Ascending aorta (tissue), 2 donors: Measurements from ENCODE around the gene FAM47E. TPM values are rescaled to one million over a fixed set of nuclear protein-coding genes. Genes with fewer than 3 reads are reported as not detected.

Experiments used
- DNase-seq, 2 donors: peaks; one replicate each; pipeline ENCODE4 v3.0.0-alpha.2; 2019; ENCODE audit warnings: low spot score in 2 of 2
- H3K27ac ChIP-seq, 2 donors: fragments of 200-600 bp; sonication (generic); one replicate each; pipeline ENCODE4 v1.5.1; 2016 to 2017; ENCODE audit warnings: mild to moderate bottlenecking in 1 of 2
- H3K27me3 ChIP-seq: fragments of 200-600 bp; sonication (generic); one replicate; pipeline ENCODE4 v1.5.1; 2017
- H3K36me3 ChIP-seq, 2 donors: fragments of 200-600 bp; sonication (generic); one replicate each; pipeline ENCODE4 v1.5.1; 2016
- H3K4me1 ChIP-seq, 2 donors: fragments of 200-600 bp; sonication (generic); one replicate each; pipeline ENCODE4 v1.5.1; 2016 to 2017; ENCODE audit warnings: mild to moderate bottlenecking in 1 of 2
- H3K4me3 ChIP-seq, 2 donors: fragments of 200-600 bp; sonication (generic); one replicate each; pipeline ENCODE4 v1.5.1; 2016 to 2017; ENCODE audit warnings: mild to moderate bottlenecking in 1 of 2
- H3K9me3 ChIP-seq, 2 donors: fragments of 200-600 bp; sonication (generic); one replicate each; pipeline ENCODE4 v1.5.1; 2016
- intact Hi-C: fragments of 100-400 bp; cut with DNase I; formaldehyde crosslinking; loops from one replicate; pipeline ENCODE4 v1.15.1; 2023
- total RNA-seq: library from RNA; depleted of rRNA; stranded (reverse); fragments of >200 nt; gene quantifications from one replicate; pipeline ENCODE4 v1.1.0, GENCODE V29; 2016
- TF ChIP-seq, protein P1 (sequence below), 3 experiments: fragments of 200-600 bp in 2 of 3; fragments of 450-650 bp in 1 of 3; sonication (generic) in 2 of 3; IDR thresholded peaks; one replicate each; pipeline ENCODE4 v1.5.1; 2016 to 2019; ENCODE audit warnings: antibody characterized with exemption in 3 of 3, mild to moderate bottlenecking in 1 of 3, moderate library complexity in 1 of 3

The FAM47E gene
- total RNA-seq, 1 donor from 2014 or later = not detected

DNA sequence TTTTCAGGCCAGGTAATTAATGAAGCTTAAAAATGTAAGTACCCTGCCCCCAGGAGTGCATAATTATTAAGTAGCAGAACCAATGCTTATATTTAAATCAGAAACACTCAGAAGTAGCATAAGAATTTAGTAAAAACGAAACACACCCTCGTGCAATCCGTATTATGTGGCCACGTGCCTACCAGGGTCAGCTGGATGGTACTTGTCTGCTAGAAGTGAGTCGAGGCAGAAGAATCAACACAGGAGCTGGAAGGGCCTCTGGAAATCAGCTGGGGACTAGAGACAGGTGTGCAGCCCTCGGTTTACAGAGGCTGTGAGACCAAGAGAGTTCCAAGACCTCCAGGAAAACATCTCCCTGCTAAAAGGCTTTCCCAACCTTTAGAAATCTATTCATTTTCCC is 559 bp upstream of the FAM47E start:
- intact Hi-C loops = loop anchor here (1.0 to 2.0 kb wide), 2 partner anchors 56 to 71 kb away; partner anchors contain the start of gene STBD1
- DNase-seq = no peak
- no peak overlapping the region for H3K27ac ChIP-seq
- H3K4me3 ChIP-seq = peak overlapping the region; percentile 75 to 76
- no peaks in the 10 kb centered on the region for H3K36me3 ChIP-seq
- TF ChIP-seq, protein P1, sequence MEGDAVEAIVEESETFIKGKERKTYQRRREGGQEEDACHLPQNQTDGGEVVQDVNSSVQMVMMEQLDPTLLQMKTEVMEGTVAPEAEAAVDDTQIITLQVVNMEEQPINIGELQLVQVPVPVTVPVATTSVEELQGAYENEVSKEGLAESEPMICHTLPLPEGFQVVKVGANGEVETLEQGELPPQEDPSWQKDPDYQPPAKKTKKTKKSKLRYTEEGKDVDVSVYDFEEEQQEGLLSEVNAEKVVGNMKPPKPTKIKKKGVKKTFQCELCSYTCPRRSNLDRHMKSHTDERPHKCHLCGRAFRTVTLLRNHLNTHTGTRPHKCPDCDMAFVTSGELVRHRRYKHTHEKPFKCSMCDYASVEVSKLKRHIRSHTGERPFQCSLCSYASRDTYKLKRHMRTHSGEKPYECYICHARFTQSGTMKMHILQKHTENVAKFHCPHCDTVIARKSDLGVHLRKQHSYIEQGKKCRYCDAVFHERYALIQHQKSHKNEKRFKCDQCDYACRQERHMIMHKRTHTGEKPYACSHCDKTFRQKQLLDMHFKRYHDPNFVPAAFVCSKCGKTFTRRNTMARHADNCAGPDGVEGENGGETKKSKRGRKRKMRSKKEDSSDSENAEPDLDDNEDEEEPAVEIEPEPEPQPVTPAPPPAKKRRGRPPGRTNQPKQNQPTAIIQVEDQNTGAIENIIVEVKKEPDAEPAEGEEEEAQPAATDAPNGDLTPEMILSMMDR (IDR thresholded peaks at IDR 0.05) = no peak
- H3K4me1 ChIP-seq = no peaks in the 10 kb centered on the region
- no peaks in the 10 kb centered on the region for H3K9me3 ChIP-seq
- H3K27me3 ChIP-seq = no peaks in the 10 kb centered on the region

DNA sequence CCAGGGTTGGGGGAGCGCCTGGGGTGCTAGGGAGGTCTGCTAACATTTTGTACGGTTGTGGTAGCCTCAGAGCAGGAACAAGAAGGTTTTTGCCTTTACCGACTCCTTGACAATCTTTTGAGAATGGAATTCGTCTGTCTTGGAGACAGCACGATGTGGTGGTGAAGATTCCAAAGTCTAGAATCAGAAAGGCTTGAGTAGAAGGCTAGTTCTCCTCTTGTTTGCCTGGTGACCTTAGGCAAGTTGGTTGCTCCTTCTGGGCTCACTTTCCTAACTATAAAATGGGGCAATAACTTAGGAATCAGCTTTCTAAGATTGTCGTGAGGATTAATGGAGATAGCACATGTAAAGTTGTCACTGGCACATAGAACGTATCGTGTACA is 741 bp downstream of the FAM47E start:
- H3K4me3 ChIP-seq = peak overlapping the region; percentile 75 to 76
- intact Hi-C loops = loop anchor here (2.0 kb wide), 1 partner anchor 39 kb away; the partner anchor contains the start of gene SCARB2
- TF ChIP-seq, protein P1 (IDR thresholded peaks at IDR 0.05) = no peak
- no peaks in the 10 kb centered on the region for H3K36me3 ChIP-seq
- no peaks in the 10 kb centered on the region for H3K4me1 ChIP-seq
- DNase-seq = no peak
- H3K27ac ChIP-seq = no peak overlapping the region
- H3K27me3 ChIP-seq = no peaks in the 10 kb centered on the region
- H3K9me3 ChIP-seq = no peaks in the 10 kb centered on the region

DNA sequence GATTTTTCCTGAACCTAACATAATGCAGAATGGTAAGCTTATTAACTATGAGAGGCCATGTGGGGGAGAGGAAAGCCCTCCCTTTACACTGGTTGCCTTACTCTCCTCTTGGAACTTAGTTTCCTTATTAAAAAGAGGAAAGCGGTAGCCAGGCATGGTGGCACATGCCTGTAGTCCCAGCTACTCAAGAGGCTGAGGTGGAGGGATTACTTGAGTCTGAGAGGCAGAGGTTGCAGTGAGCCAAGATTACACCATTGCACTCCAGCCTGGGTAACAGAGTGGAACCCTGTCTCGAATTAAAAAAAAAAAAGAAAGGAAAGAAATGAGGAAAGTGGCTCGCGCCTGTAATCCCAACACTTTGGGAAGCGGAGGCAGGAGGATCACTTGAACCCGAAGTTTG is 2.0 kb downstream of the FAM47E start:
- DNase-seq = no peak
- no peaks in the 10 kb centered on the region for H3K9me3 ChIP-seq
- TF ChIP-seq, protein P1 (IDR thresholded peaks at IDR 0.05) = no peak
- no peak overlapping the region for H3K4me3 ChIP-seq
- H3K4me1 ChIP-seq = no peaks in the 10 kb centered on the region
- no peak overlapping the region for H3K27ac ChIP-seq
- intact Hi-C loops = loop anchor here (2.0 kb wide), 1 partner anchor 41 kb away; the partner anchor contains the start of gene SCARB2
- H3K36me3 ChIP-seq = no peaks in the 10 kb centered on the region
- H3K27me3 ChIP-seq = no peaks in the 10 kb centered on the region

DNA sequence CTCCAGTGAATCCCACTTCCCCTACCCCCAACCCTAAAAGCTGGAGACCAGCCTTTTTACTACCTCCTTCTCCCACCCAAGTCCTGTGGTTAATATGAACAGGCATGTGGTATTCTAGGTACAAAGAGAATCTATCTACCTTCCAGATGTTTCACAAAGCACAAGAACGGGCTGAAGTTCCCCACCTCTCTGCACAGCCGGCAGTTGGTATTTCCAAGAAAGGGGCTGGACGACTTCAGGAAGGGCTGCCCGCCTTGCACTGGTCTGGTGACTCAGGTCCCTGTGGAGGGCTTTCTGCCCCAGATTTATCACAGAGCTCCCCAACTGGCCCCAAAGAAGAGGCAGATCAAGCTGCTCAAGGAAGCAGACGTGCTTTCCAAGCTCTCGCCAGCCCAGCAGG is 4.5 kb downstream of the FAM47E start:
- intact Hi-C loops = no loop called here
- Histone ChIP-seq H3K4me3 (no peak overlapping the region), H3K27me3 (no peaks in the 10 kb centered on the region), H3K27ac (no peak overlapping the region), H3K9me3 (no peaks in the 10 kb centered on the region), H3K4me1 (no peaks in the 10 kb centered on the region), H3K36me3 (no peaks in the 10 kb centered on the region)
- TF ChIP-seq, protein P1 (IDR thresholded peaks at IDR 0.05) = no peak
- no peak for DNase-seq

DNA sequence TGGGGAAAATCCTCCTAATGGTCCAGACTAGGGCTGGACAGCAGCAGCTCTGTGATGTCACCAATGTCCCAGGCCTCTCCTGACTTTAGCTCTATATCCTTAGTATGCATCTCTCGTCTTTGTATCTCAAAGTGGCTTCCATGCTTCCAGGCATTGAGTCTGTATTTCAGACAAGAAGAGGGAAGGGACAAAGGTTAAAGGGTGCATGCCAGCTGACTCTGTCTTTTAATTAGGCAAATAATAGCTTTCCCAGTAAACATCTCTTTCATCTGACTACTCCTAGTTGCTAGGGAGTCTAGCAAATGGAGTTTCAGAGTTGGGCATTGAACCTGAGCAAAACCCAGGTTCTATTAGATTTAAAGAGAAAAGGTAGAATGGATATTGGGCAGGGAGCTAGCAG is 5.4 kb downstream of the FAM47E start:
- TF ChIP-seq, protein P1 (IDR thresholded peaks at IDR 0.05) = no peak
- Histone ChIP-seq H3K4me1 (no peaks in the 10 kb centered on the region), H3K36me3 (no peaks in the 10 kb centered on the region), H3K9me3 (no peaks in the 10 kb centered on the region), H3K27ac (no peak overlapping the region), H3K4me3 (no peak overlapping the region), H3K27me3 (no peaks in the 10 kb centered on the region)
- DNase-seq = no peak
- intact Hi-C loops = no loop called here

DNA sequence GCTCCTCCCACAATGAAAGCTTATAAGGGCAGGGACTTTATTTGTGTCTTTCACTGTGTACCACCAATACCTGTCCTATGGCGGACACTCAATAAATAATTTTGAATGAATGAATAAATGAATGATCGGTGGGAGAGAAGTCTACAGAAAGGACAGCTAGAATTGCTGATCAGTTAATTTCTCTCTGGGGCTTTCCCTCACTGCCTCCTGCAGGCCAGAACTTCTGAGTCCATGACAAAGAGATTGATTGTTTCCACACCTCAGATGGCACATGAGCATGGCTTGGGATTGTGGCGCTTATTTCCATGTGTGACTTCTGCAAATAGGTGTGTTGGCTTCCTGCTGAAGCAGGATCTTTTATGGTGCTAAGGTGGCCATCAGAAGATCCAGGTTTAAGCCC is 6.3 kb downstream of the FAM47E start:
- no peaks in the 10 kb centered on the region for H3K27me3 ChIP-seq
- H3K36me3 ChIP-seq = no peaks in the 10 kb centered on the region
- TF ChIP-seq, protein P1 (IDR thresholded peaks at IDR 0.05) = no peak
- H3K9me3 ChIP-seq = no peaks in the 10 kb centered on the region
- H3K4me3 ChIP-seq = no peak overlapping the region
- no peak for DNase-seq
- H3K4me1 ChIP-seq = no peaks in the 10 kb centered on the region
- intact Hi-C loops = no loop called here
- H3K27ac ChIP-seq = no peak overlapping the region
